ENCODE measurements around the gene SLIT3.
A peak's percentile ranks its signal among the peaks of the same experiment; 100 is the strongest.
"Not testable (repeated sequence)": the region's sequence is repeated elsewhere in the genome, so short reads cannot be mapped to it uniquely, and the experiment has no call there.

The SLIT3 gene

GRCh38 chr5:169115461-169116124, 185.3 kb downstream of the SLIT3 start:
- Mint-ChIP-seq H3K36me3 (ENCODE audit: low read depth) (peaks cover 18% of the 10 kb centered on the region), H3K9me3 (peaks cover 8% of the 10 kb centered on the region), H3K4me3 (no peak overlapping the region), H3K27ac (no peak overlapping the region), H3K4me1 (peaks cover 23% of the 10 kb centered on the region), H3K27me3 (ENCODE audit: low read depth) (peaks cover 5% of the 10 kb centered on the region)
- TF ChIP-seq CTCF (IDR thresholded peaks at IDR 0.05; ENCODE audit: unreplicated experiment in 3 of 3), result no peak

GRCh38 chr5:169114466-169115065, 186.4 kb downstream of the SLIT3 start:
- no peak for TF ChIP-seq CTCF (IDR thresholded peaks at IDR 0.05; ENCODE audit: unreplicated experiment in 3 of 3)
- H3K27ac Mint-ChIP-seq, result no peak overlapping the region
- peaks cover 5% of the 10 kb centered on the region for H3K27me3 Mint-ChIP-seq (ENCODE audit: low read depth)
- no peak overlapping the region for H3K4me3 Mint-ChIP-seq
- peaks cover 11% of the 10 kb centered on the region for H3K9me3 Mint-ChIP-seq
- H3K36me3 Mint-ChIP-seq (ENCODE audit: low read depth), result peaks cover 22% of the 10 kb centered on the region
- peaks cover 20% of the 10 kb centered on the region for H3K4me1 Mint-ChIP-seq

DNA sequence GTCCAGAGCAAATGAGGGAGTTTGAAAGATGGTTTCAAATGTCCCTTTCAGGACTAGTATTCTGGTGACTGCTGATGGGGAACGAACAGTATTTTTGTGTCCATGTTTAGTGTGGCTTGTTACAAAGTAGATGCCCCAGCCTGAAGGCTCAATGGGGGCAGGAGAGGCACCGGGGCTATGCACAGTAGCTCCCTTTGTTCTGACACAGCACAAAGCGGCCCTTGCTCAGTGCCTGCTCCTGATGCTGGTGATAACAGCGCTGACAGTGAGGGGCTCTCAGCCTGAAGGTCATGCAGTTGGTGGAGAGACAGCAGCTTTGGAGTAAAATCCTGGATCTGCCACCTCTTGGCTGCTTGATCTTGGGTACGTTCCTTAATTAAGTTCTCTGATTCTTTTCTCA, 188.9 kb downstream of the SLIT3 start:
- Mint-ChIP-seq H3K4me1 (peaks cover 23% of the 10 kb centered on the region), H3K36me3 (ENCODE audit: low read depth) (peaks cover 32% of the 10 kb centered on the region), H3K27ac (no peak overlapping the region), H3K27me3 (ENCODE audit: low read depth) (peaks cover 5% of the 10 kb centered on the region), H3K9me3 (peaks cover 18% of the 10 kb centered on the region), H3K4me3 (no peak overlapping the region)
- no peak for TF ChIP-seq CTCF (IDR thresholded peaks at IDR 0.05; ENCODE audit: unreplicated experiment in 3 of 3)

DNA sequence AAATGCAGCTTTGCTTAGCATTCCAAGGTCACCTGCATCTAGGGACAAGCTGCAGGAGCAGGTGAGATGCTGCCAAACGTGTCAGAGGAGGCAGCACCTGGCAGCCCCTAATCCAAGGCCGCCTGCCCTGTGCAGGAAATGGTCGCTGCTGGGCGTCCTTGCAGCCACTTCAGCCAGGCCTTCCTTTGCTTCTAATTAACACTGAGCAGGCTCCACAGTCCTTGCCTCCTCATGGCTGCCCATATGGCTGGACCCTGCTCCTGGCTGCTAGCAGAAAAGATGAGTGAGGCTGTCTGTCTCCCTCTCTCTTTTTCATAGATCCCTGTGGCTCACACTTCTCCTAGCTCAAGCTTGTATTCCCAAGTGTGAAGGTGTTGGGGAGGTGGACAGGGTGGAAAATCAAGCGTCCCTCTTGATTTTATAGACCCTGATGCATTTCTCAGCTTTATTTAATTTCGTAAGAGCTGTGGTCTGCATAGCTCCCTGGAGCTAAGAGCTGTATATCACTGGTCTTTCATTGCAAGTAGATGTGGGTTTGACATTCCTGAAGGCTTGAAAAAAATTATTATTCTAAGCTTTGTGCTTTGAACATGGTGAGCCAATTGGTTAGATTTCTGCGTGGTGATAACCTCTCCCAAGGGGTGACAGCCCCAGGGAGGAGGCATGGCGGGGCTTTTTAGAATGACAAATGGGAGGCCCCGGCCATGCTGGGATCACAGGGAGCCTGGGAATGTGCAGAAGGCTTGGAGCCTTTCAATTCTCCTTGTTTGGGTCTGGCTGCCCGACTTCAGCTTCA, 193.8 kb downstream of the SLIT3 start:
- Mint-ChIP-seq H3K27me3 (ENCODE audit: low read depth) (no peaks in the 10 kb centered on the region), H3K36me3 (ENCODE audit: low read depth) (peaks cover 20% of the 10 kb centered on the region), H3K4me1 (peaks cover 34% of the 10 kb centered on the region), H3K4me3 (no peak overlapping the region), H3K9me3 (peaks cover 16% of the 10 kb centered on the region), H3K27ac (peak overlapping the region; percentile 67 to 85 (median 73))
- no peak for TF ChIP-seq CTCF (IDR thresholded peaks at IDR 0.05; ENCODE audit: unreplicated experiment in 3 of 3)

DNA sequence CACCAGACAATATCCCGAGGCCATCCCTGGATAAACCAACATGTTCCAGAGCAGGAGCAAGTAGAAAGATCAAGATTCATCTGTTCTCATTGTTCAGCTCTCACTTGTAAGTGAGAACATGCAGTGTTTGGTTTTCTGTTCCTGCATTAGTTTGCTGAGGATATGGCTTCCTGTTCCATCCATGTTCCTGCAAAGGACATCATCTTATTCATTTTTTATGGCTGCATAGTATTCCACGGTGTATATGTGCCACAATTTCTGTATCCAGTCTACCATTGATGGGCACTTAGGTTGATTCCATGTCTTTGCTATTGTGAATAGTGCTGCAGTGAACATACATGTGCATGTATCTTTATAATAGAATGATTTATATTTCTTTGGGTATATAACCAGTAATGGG, 195.4 kb downstream of the SLIT3 start:
- H3K4me3 Mint-ChIP-seq; H3K27me3 Mint-ChIP-seq (ENCODE audit: low read depth): not testable (repeated sequence)
- H3K27ac Mint-ChIP-seq, result peak overlapping the region in 2 of 3 experiments; percentile 50 to 69
- H3K4me1 Mint-ChIP-seq, result peaks cover 34% of the 10 kb centered on the region
- H3K36me3 Mint-ChIP-seq (ENCODE audit: low read depth), result peaks cover 19% of the 10 kb centered on the region
- peaks cover 11% of the 10 kb centered on the region for H3K9me3 Mint-ChIP-seq

DNA sequence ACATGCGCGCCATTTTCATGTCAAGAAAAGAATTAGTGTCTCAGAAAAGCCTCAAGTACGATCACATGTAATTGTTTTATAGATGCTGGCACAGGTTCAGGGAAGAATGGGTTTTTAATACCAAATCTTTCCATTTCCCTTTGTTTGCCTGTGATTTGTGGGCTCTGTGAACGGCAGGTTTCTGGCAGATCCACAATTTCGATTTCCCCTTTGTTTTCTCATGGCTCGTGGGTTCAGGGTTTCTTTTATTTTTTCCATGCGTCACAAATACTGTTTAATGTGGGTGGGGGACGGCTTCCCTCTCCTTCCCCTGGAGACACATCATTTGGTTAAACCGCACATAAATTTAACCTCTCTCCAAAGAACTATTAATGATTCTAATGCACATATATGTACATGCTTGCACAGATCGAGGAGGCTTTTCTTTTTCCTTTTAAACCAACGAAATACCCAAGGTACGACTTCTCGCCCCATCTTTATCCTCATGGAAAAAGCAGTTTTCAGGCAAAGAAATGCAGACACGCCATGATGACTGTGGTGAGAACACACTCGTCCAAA, 195.9 kb downstream of the SLIT3 start:
- Mint-ChIP-seq H3K27ac (peak overlapping the region; percentile 50 to 85 (median 69)), H3K4me1 (peaks cover 34% of the 10 kb centered on the region), H3K4me3 (no peak overlapping the region), H3K27me3 (ENCODE audit: low read depth) (peaks cover 3% of the 10 kb centered on the region), H3K9me3 (peaks cover 11% of the 10 kb centered on the region), H3K36me3 (ENCODE audit: low read depth) (peaks cover 19% of the 10 kb centered on the region)
- no peak for TF ChIP-seq CTCF (IDR thresholded peaks at IDR 0.05; ENCODE audit: unreplicated experiment in 3 of 3)

All from nephron (organoid).